Small intestine (tissue), 16 donors: Measurements from ENCODE around the gene IGSF9. TPM values are rescaled to one million over a fixed set of nuclear protein-coding genes. Genes with fewer than 3 reads are reported as not detected.

Experiments
- DNase-seq, 2 donors: peaks; one replicate each; pipeline versions ENCODE4 v3.0.0 to v3.0.0-alpha.2; 2013
- FAIRE-seq: peaks from 2 replicates; lab custom pipeline; 2012; peaks lifted over from hg19 to GRCh38; lab: Jason Lieb, UNC
- H3K27ac ChIP-seq, 3 donors: one replicate each; pipeline ENCODE4 v1.5.1; 2013; ENCODE audit warnings: low read length in 2 of 3, mild to moderate bottlenecking in 2 of 3, control low read depth in 1 of 3, inconsistent platforms in 1 of 3, low read depth in 1 of 3, moderate library complexity in 1 of 3
- H3K27me3 ChIP-seq, 3 donors: one replicate each; pipeline ENCODE4 v1.6.1; 2013; ENCODE audit warnings: low read length in 3 of 3, inconsistent platforms in 1 of 3; ENCODE audit not compliant: control insufficient read depth in 3 of 3, insufficient read depth in 3 of 3
- H3K36me3 ChIP-seq, 3 donors: one replicate each; pipeline ENCODE4 v1.6.1; 2013; ENCODE audit warnings: low read length in 3 of 3, inconsistent platforms in 1 of 3, low read depth in 1 of 3, mild to moderate bottlenecking in 1 of 3, moderate library complexity in 1 of 3; ENCODE audit not compliant: control insufficient read depth in 3 of 3, insufficient read depth in 2 of 3
- H3K4me1 ChIP-seq, 3 donors: one replicate each; pipeline ENCODE4 v1.6.1; 2013; ENCODE audit warnings: low read length in 2 of 3, inconsistent platforms in 1 of 3, low read depth in 1 of 3, mild to moderate bottlenecking in 1 of 3, moderate library complexity in 1 of 3; ENCODE audit not compliant: control insufficient read depth in 3 of 3, insufficient read depth in 2 of 3
- H3K4me3 ChIP-seq, 3 donors: one replicate each; pipeline ENCODE4 v1.5.1; 2013; ENCODE audit warnings: low read length in 3 of 3, control low read depth in 1 of 3, inconsistent platforms in 1 of 3, low read depth in 1 of 3, mild to moderate bottlenecking in 1 of 3, moderate library complexity in 1 of 3
- H3K9me3 ChIP-seq, 2 donors: one replicate each; pipeline ENCODE4 v1.6.1; 2013; ENCODE audit warnings: low read depth in 1 of 2, low read length in 1 of 2; ENCODE audit not compliant: control insufficient read depth in 2 of 2, insufficient read depth in 1 of 2
- WGBS, 3 donors: extraction: QIAGEN DNeasy Blood & Tissue Kit; methylation state at CpG; one replicate each; pipeline ENCODE4 v1.1.7; 2013; 5-methylcytosine and 5-hydroxymethylcytosine counted together
- long read RNA-seq, 10 donors: transcript quantifications; one replicate each; lab custom pipeline, GENCODE V29; 2026
- polyA plus RNA-seq, 4 donors: library from polyadenylated mRNA; stranded (reverse) in 3 of 4; unstranded in 1 of 4; fragments of 200-250 nt in 3 of 4; fragments of 120-200 nt in 1 of 4; gene quantifications; one replicate each; pipeline versions ENCODE4 v1.2.1 to v1.2.3, GENCODE V29; 2013
- donor health status: healthy with polysubstance abuse.
- donor health status: control.
- donor health status: control.
- donor health status: Bipolar disorder and iron deficiency.
- donor health status: healthy.

Gene IGSF9
- polyA plus RNA-seq, result 10 to 100 TPM in 3 of 4 donors, 1 to 10 TPM in 1; 3.1 to 84.2 (median 26.4) TPM
- long read RNA-seq, donor 1, result 0 reads
- long read RNA-seq, donor 2, partial matches to known transcripts, result 83 of 97 reads
- long read RNA-seq, donor 2, other reads (novel, unspliced or antisense), result 14 of 97 reads
- long read RNA-seq, donor 3, partial matches to known transcripts, result 225 of 225 reads
- long read RNA-seq, donor 3, other reads (novel, unspliced or antisense), result 0 of 225 reads
- long read RNA-seq, donor 4, result 0 reads
- long read RNA-seq, donor 5, result 0 reads
- long read RNA-seq, donor 6, partial matches to known transcripts, result 61 of 61 reads
- long read RNA-seq, donor 6, other reads (novel, unspliced or antisense), result 0 of 61 reads
- long read RNA-seq, donor 7, result 0 reads
- long read RNA-seq, donor 8, full-length matches to known transcripts, result 1 of 1 reads
- long read RNA-seq, donor 8, partial matches to known transcripts, result 0 of 1 reads
- long read RNA-seq, donor 8, other reads (novel, unspliced or antisense), result 0 of 1 reads
- long read RNA-seq, donor 9, partial matches to known transcripts, result 14 of 14 reads
- long read RNA-seq, donor 9, other reads (novel, unspliced or antisense), result 0 of 14 reads
- long read RNA-seq, donor 10, partial matches to known transcripts, result 121 of 157 reads
- long read RNA-seq, donor 10, other reads (novel, unspliced or antisense), result 36 of 157 reads

- Histone ChIP-seq H3K36me3 (peaks cover 0 to 30% (median 0%) of the 10 kb centered on the region in 3 donors), H3K4me1 (peaks cover 2 to 56% (median 4%) of the 10 kb centered on the region in 3 donors), H3K27ac (peak within 1 kb of the TSS in 2 of 3 donors; percentile 78 to 97), H3K4me3 (peak within 1 kb of the TSS in 2 of 3 donors; percentile 57 to 64), H3K9me3 (no peaks in the 10 kb centered on the region), H3K27me3 (no peaks in the 10 kb centered on the region)
- WGBS, 3 donors, result 2% methylated on average over 49 to 58 of the region's 58 CpGs
- DNase-seq (peak; percentile 84 to 96), FAIRE-seq (no peak)
Measured at GRCh38 chr1:159945483-159946241, at the start of gene IGSF9. IGSF9 (minus strand) TSS chr1:159945613; CDS start chr1:159943454, 2,159 bp downstream.

GRCh38 chr1:159994896-159995295 is 49.5 kb upstream of the IGSF9 start:
- Histone ChIP-seq H3K4me3 (no peak overlapping the region), H3K9me3 (no peaks in the 10 kb centered on the region), H3K27ac (no peak overlapping the region), H3K4me1 (peaks cover 0 to 6% (median 2%) of the 10 kb centered on the region in 3 donors), H3K36me3 (no peaks in the 10 kb centered on the region), H3K27me3 (no peaks in the 10 kb centered on the region)
- DNase-seq, result no peak
- WGBS, 3 donors, result 82 to 94% (median 85%) methylated on average over 2 of the region's 2 CpGs
- no peak for FAIRE-seq

GRCh38 chr1:159993911-159994310 is 48.5 kb upstream of the IGSF9 start:
- Histone ChIP-seq H3K4me3 (no peak overlapping the region), H3K27ac (no peak overlapping the region), H3K4me1 (peaks cover 0 to 6% (median 2%) of the 10 kb centered on the region in 3 donors), H3K36me3 (no peaks in the 10 kb centered on the region), H3K9me3 (no peaks in the 10 kb centered on the region), H3K27me3 (no peaks in the 10 kb centered on the region)
- whole genome bisulfite sequencing, 3 donors, result 20 to 82% (median 64%) methylated on average over 2 of the region's 2 CpGs
- DNase-seq, result peak in 1 of 2 donors; percentile 73
- FAIRE-seq, result no peak

GRCh38 chr1:159992161-159992560 is 46.7 kb upstream of the IGSF9 start:
- peaks cover under 1 to 6% (median 2%) of the 10 kb centered on the region in 3 donors for H3K4me1 ChIP-seq
- WGBS, 3 donors, result 84 to 92% (median 85%) methylated on average over 1 of the region's 1 CpG
- H3K36me3 ChIP-seq, result no peaks in the 10 kb centered on the region
- H3K9me3 ChIP-seq, result peaks cover 0 to 2% of the 10 kb centered on the region in 2 donors
- DNase-seq, result no peak
- no peak for FAIRE-seq
- no peak overlapping the region for H3K4me3 ChIP-seq
- H3K27me3 ChIP-seq, result no peaks in the 10 kb centered on the region
- peak overlapping the region in 1 of 3 donors; percentile 14 for H3K27ac ChIP-seq

- Histone ChIP-seq H3K27ac (no peak overlapping the region), H3K9me3 (peaks cover 0 to 7% of the 10 kb centered on the region in 2 donors), H3K27me3 (no peaks in the 10 kb centered on the region), H3K36me3 (no peaks in the 10 kb centered on the region), H3K4me1 (peaks cover 2 to 6% (median 2%) of the 10 kb centered on the region in 3 donors), H3K4me3 (no peak overlapping the region)
- 60 to 81% (median 67%) methylated on average over 4 of the region's 4 CpGs for WGBS, 3 donors
- FAIRE-seq (no peak), DNase-seq (peak in 1 of 2 donors; percentile 25)
Measured at GRCh38 chr1:159991513-159991912, 46.1 kb upstream of the IGSF9 start.

- no peak for FAIRE-seq
- 74 to 82% (median 78%) methylated on average over 5 of the region's 5 CpGs for WGBS, 3 donors
- H3K4me1 ChIP-seq, result peaks cover 2 to 9% (median 4%) of the 10 kb centered on the region in 3 donors
- no peaks in the 10 kb centered on the region for H3K27me3 ChIP-seq
- H3K27ac ChIP-seq, result no peak overlapping the region
- H3K4me3 ChIP-seq, result no peak overlapping the region
- DNase-seq, result peak in 1 of 2 donors; percentile 16
- H3K9me3 ChIP-seq, result peaks cover 0 to 9% of the 10 kb centered on the region in 2 donors
- no peaks in the 10 kb centered on the region for H3K36me3 ChIP-seq
Measured at GRCh38 chr1:159990005-159990404, 44.6 kb upstream of the IGSF9 start.

- H3K27ac ChIP-seq, result no peak overlapping the region
- no peaks in the 10 kb centered on the region for H3K27me3 ChIP-seq
- no peak for FAIRE-seq
- WGBS, 3 donors, result 69 to 88% (median 88%) methylated on average over 3 of the region's 3 CpGs
- H3K9me3 ChIP-seq, result peaks cover 0 to 9% of the 10 kb centered on the region in 2 donors
- H3K4me3 ChIP-seq, result no peak overlapping the region
- peaks cover 0 to 2% (median 0%) of the 10 kb centered on the region in 3 donors for H3K36me3 ChIP-seq
- no peak for DNase-seq
- H3K4me1 ChIP-seq, result peaks cover 2 to 9% (median 4%) of the 10 kb centered on the region in 3 donors
Measured at GRCh38 chr1:159989581-159989980, 44.2 kb upstream of the IGSF9 start.

- no peak for DNase-seq
- Histone ChIP-seq H3K27me3 (no peaks in the 10 kb centered on the region), H3K27ac (no peak overlapping the region), H3K4me1 (peaks cover 2 to 9% (median 4%) of the 10 kb centered on the region in 3 donors), H3K9me3 (peaks cover 0 to 9% of the 10 kb centered on the region in 2 donors), H3K4me3 (no peak overlapping the region), H3K36me3 (peaks cover 0 to 2% (median 0%) of the 10 kb centered on the region in 3 donors)
- WGBS, 3 donors, result 47 to 84% (median 71%) methylated on average over 1 of the region's 1 CpG
- FAIRE-seq, result no peak
Measured at GRCh38 chr1:159988006-159988405, 42.6 kb upstream of the IGSF9 start.
